IPS-NIHi11 (cell line): ENCODE measurements around the gene TLCD3A.
"Not testable (repeated sequence)": the region's sequence is repeated elsewhere in the genome, so short reads cannot be mapped to it uniquely, and the experiment has no call there.

Experiments used
- DNase-seq: peaks from one replicate; pipeline ENCODE4 v3.0.0; 2012; ENCODE audit warnings: mixed read lengths, low spot score

TLCD3A gene

GRCh38 chr17:708132-708531, 24.3 kb upstream of the TLCD3A start:
- DNase-seq: no peak

GRCh38 chr17:718075-718474, 14.3 kb upstream of the TLCD3A start:
- no peak for DNase-seq

GRCh38 chr17:720706-721539, 11.5 kb upstream of the TLCD3A start:
- DNase-seq: no peak

- no peak for DNase-seq
Observed at GRCh38 chr17:721540-721937, 10.9 kb upstream of the TLCD3A start.

- DNase-seq: no peak
Observed at GRCh38 chr17:725084-725483, 7.3 kb upstream of the TLCD3A start.

GRCh38 chr17:725746-726145, 6.7 kb upstream of the TLCD3A start:
- DNase-seq: no peak

GRCh38 chr17:726271-726919, 6.0 kb upstream of the TLCD3A start:
- peak; percentile 43 for DNase-seq

GRCh38 chr17:728911-729310, 3.5 kb upstream of the TLCD3A start:
- DNase-seq: no peak

GRCh38 chr17:731644-732066, 741 bp upstream of the TLCD3A start:
- DNase-seq: no peak

GRCh38 chr17:732902-733720, 715 bp downstream of the TLCD3A start:
- DNase-seq: peak; percentile 65

- DNase-seq: no peak
Observed at GRCh38 chr17:733743-734142, 1.3 kb downstream of the TLCD3A start.

- DNase-seq: no peak
Observed at GRCh38 chr17:737561-738113, 5.2 kb downstream of the TLCD3A start.

- no peak for DNase-seq
Observed at GRCh38 chr17:740240-741017, 8.0 kb downstream of the TLCD3A start.

GRCh38 chr17:742147-742793, 9.9 kb downstream of the TLCD3A start:
- no peak for DNase-seq

GRCh38 chr17:743139-743538, 10.7 kb downstream of the TLCD3A start:
- DNase-seq: no peak

- DNase-seq: no peak
Observed at GRCh38 chr17:744937-745336, 12.5 kb downstream of the TLCD3A start.

- no peak for DNase-seq
Observed at GRCh38 chr17:745406-745805, 13.0 kb downstream of the TLCD3A start.

GRCh38 chr17:746181-746580, 13.8 kb downstream of the TLCD3A start:
- DNase-seq: no peak

- DNase-seq: no peak
Observed at GRCh38 chr17:746783-747629, 14.6 kb downstream of the TLCD3A start.

GRCh38 chr17:748604-749003, 16.2 kb downstream of the TLCD3A start:
- DNase-seq: not testable (repeated sequence)
